Stimulated activated naive CD8-positive, alpha-beta T cell treated with anti-CD3 and anti-CD28 coated beads, Interleukin-15, Interleukin-2, amounts not matched to agents 100 ng/mL and 50 ng/mL, for 24 hours (primary cell): ENCODE data around the gene PAPSS2.

Experiments
- H3K27ac Mint-ChIP-seq: one replicate; pipeline ENCODE4 v1.8.0; 2021; ENCODE audit warnings: mild to moderate bottlenecking, mixed read lengths
- H3K27me3 Mint-ChIP-seq: one replicate; pipeline ENCODE4 v1.8.0; 2021; ENCODE audit warnings: mixed read lengths
- H3K36me3 Mint-ChIP-seq: one replicate; pipeline ENCODE4 v1.8.0; 2021; ENCODE audit warnings: low read depth, mixed read lengths
- H3K4me1 Mint-ChIP-seq: one replicate; pipeline ENCODE4 v1.8.0; 2021; ENCODE audit warnings: low read depth, mixed read lengths
- H3K4me3 Mint-ChIP-seq: one replicate; pipeline ENCODE4 v1.8.0; 2021; ENCODE audit warnings: mild to moderate bottlenecking, mixed read lengths
- H3K9me3 Mint-ChIP-seq: one replicate; pipeline ENCODE4 v1.8.0; 2021; ENCODE audit warnings: mixed read lengths

The PAPSS2 gene

GRCh38 chr10:87751274-87751673, 91.6 kb downstream of the PAPSS2 start:
- peaks cover 33% of the 10 kb centered on the region for H3K36me3 Mint-ChIP-seq
- H3K27me3 Mint-ChIP-seq: no peaks in the 10 kb centered on the region
- no peak overlapping the region for H3K27ac Mint-ChIP-seq
- H3K9me3 Mint-ChIP-seq: no peaks in the 10 kb centered on the region
- H3K4me3 Mint-ChIP-seq: no peak overlapping the region
- peaks cover 41% of the 10 kb centered on the region for H3K4me1 Mint-ChIP-seq

- no peaks in the 10 kb centered on the region for H3K27me3 Mint-ChIP-seq
- peaks cover 41% of the 10 kb centered on the region for H3K4me1 Mint-ChIP-seq
- no peak overlapping the region for H3K27ac Mint-ChIP-seq
- no peaks in the 10 kb centered on the region for H3K9me3 Mint-ChIP-seq
- H3K4me3 Mint-ChIP-seq: no peak overlapping the region
- H3K36me3 Mint-ChIP-seq: peaks cover 41% of the 10 kb centered on the region
Observed at GRCh38 chr10:87752566-87752965, 92.9 kb downstream of the PAPSS2 start.

GRCh38 chr10:87753995-87754866, 94.6 kb downstream of the PAPSS2 start:
- no peak overlapping the region for H3K4me3 Mint-ChIP-seq
- peak overlapping the region; percentile 83 for H3K27ac Mint-ChIP-seq
- peaks cover 49% of the 10 kb centered on the region for H3K4me1 Mint-ChIP-seq
- H3K9me3 Mint-ChIP-seq: no peaks in the 10 kb centered on the region
- H3K36me3 Mint-ChIP-seq: peaks cover 53% of the 10 kb centered on the region
- no peaks in the 10 kb centered on the region for H3K27me3 Mint-ChIP-seq

GRCh38 chr10:87757685-87758084, 98.0 kb downstream of the PAPSS2 start:
- no peak overlapping the region for H3K4me3 Mint-ChIP-seq
- H3K27me3 Mint-ChIP-seq: no peaks in the 10 kb centered on the region
- peaks cover 57% of the 10 kb centered on the region for H3K4me1 Mint-ChIP-seq
- peaks cover 74% of the 10 kb centered on the region for H3K36me3 Mint-ChIP-seq
- no peak overlapping the region for H3K27ac Mint-ChIP-seq
- no peaks in the 10 kb centered on the region for H3K9me3 Mint-ChIP-seq

GRCh38 chr10:87759551-87759950, 99.9 kb downstream of the PAPSS2 start:
- Mint-ChIP-seq H3K4me1 (peaks cover 53% of the 10 kb centered on the region), H3K27ac (no peak overlapping the region), H3K36me3 (peaks cover 74% of the 10 kb centered on the region), H3K9me3 (no peaks in the 10 kb centered on the region), H3K27me3 (no peaks in the 10 kb centered on the region), H3K4me3 (no peak overlapping the region)

- Mint-ChIP-seq H3K27ac (peak overlapping the region; percentile 49), H3K9me3 (no peaks in the 10 kb centered on the region), H3K4me1 (peaks cover 50% of the 10 kb centered on the region), H3K27me3 (no peaks in the 10 kb centered on the region), H3K36me3 (peaks cover 78% of the 10 kb centered on the region), H3K4me3 (no peak overlapping the region)
Observed at GRCh38 chr10:87760195-87760905, 100.7 kb downstream of the PAPSS2 start.

- peak overlapping the region; percentile 65 for H3K27ac Mint-ChIP-seq
- H3K27me3 Mint-ChIP-seq: no peaks in the 10 kb centered on the region
- H3K4me3 Mint-ChIP-seq: peak overlapping the region; percentile 10
- peaks cover 50% of the 10 kb centered on the region for H3K4me1 Mint-ChIP-seq
- H3K36me3 Mint-ChIP-seq: peaks cover 76% of the 10 kb centered on the region
- no peaks in the 10 kb centered on the region for H3K9me3 Mint-ChIP-seq
Observed at GRCh38 chr10:87761153-87761552, 101.5 kb downstream of the PAPSS2 start.

GRCh38 chr10:87761892-87762291, 102.2 kb downstream of the PAPSS2 start:
- H3K9me3 Mint-ChIP-seq: no peaks in the 10 kb centered on the region
- H3K27ac Mint-ChIP-seq: peak overlapping the region; percentile 87
- H3K27me3 Mint-ChIP-seq: no peaks in the 10 kb centered on the region
- H3K4me1 Mint-ChIP-seq: peaks cover 50% of the 10 kb centered on the region
- H3K4me3 Mint-ChIP-seq: peak overlapping the region; percentile 37
- peaks cover 75% of the 10 kb centered on the region for H3K36me3 Mint-ChIP-seq

- Mint-ChIP-seq H3K36me3 (peaks cover 79% of the 10 kb centered on the region), H3K27me3 (no peaks in the 10 kb centered on the region), H3K4me1 (peaks cover 47% of the 10 kb centered on the region), H3K9me3 (no peaks in the 10 kb centered on the region), H3K27ac (peak overlapping the region; percentile 36), H3K4me3 (peak overlapping the region; percentile 26)
Observed at GRCh38 chr10:87763086-87763861, 103.6 kb downstream of the PAPSS2 start.

- Mint-ChIP-seq H3K36me3 (peaks cover 77% of the 10 kb centered on the region), H3K4me1 (peaks cover 41% of the 10 kb centered on the region), H3K27ac (peak overlapping the region; percentile 6), H3K27me3 (no peaks in the 10 kb centered on the region), H3K9me3 (no peaks in the 10 kb centered on the region), H3K4me3 (no peak overlapping the region)
Observed at GRCh38 chr10:87764072-87764934, 104.6 kb downstream of the PAPSS2 start.

GRCh38 chr10:87765666-87766376, 106.1 kb downstream of the PAPSS2 start:
- no peaks in the 10 kb centered on the region for H3K27me3 Mint-ChIP-seq
- H3K36me3 Mint-ChIP-seq: peaks cover 72% of the 10 kb centered on the region
- peaks cover 28% of the 10 kb centered on the region for H3K4me1 Mint-ChIP-seq
- H3K4me3 Mint-ChIP-seq: no peak overlapping the region
- no peak overlapping the region for H3K27ac Mint-ChIP-seq
- H3K9me3 Mint-ChIP-seq: no peaks in the 10 kb centered on the region

- H3K27ac Mint-ChIP-seq: peak overlapping the region; percentile 40
- H3K27me3 Mint-ChIP-seq: no peaks in the 10 kb centered on the region
- H3K9me3 Mint-ChIP-seq: no peaks in the 10 kb centered on the region
- H3K4me3 Mint-ChIP-seq: no peak overlapping the region
- H3K4me1 Mint-ChIP-seq: peaks cover 13% of the 10 kb centered on the region
- H3K36me3 Mint-ChIP-seq: peaks cover 58% of the 10 kb centered on the region
Observed at GRCh38 chr10:87767253-87767652, 107.6 kb downstream of the PAPSS2 start.

- no peak overlapping the region for H3K4me3 Mint-ChIP-seq
- peaks cover 8% of the 10 kb centered on the region for H3K4me1 Mint-ChIP-seq
- H3K27ac Mint-ChIP-seq: no peak overlapping the region
- H3K36me3 Mint-ChIP-seq: peaks cover 51% of the 10 kb centered on the region
- no peaks in the 10 kb centered on the region for H3K9me3 Mint-ChIP-seq
- no peaks in the 10 kb centered on the region for H3K27me3 Mint-ChIP-seq
Observed at GRCh38 chr10:87771871-87772500, 112.3 kb downstream of the PAPSS2 start.
